Measurements from ENCODE around the gene CHRNB1. TPM values are rescaled to one million over a fixed set of nuclear protein-coding genes. Genes with fewer than 3 reads are reported as not detected.
"Not testable (repeated sequence)": the region's sequence is repeated elsewhere in the genome, so short reads cannot be mapped to it uniquely, and the experiment has no call there.

The CHRNB1 gene
- total RNA-seq, 2 experiments from 2014 or later = 7.2 to 7.8 TPM

DNA sequence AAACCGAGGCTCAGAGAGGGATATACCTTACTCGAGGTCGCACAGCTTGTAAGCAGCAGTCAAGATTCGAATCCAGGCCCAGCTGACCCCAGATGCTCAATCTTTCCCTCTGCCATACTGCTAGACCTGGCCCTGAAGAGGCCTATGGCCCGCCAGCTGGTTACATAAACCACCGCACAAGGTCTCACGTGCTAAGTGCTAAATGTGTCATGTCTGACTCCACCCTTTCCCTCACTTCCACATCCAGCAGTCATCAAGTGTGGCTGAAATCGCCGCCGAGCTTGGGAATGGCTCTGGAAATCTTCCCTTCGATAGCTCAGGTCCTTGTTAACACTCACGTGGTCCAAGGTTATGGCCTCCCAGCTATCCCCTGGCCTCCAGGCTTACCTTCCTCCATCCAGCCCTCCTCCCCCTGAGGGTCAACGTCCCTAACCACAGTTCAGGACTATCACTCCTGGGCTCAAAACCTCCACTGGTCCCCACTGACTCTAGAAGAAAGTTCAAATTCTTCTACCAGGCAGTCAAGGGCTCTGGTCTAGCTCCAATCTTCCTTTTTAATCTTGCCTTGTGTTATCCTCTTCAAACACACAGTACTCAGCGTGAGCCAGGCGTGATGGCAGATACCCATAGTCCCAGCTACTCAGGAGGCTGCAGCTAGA is 31.0 kb downstream of the CHRNB1 start:
- ChIA-PET POLR2A (interaction anchor here (1.0 to 1.2 kb wide), 3 partner anchors 9 to 35 kb away, joined by 3 to 5 read pairs (median 4); no protein-coding TSS in a partner anchor), CTCF (interaction anchor here (1.2 to 1.4 kb wide), 2 partner anchors 9 to 39 kb away, joined by 4 to 7 read pairs; no protein-coding TSS in a partner anchor)

- ChIA-PET POLR2A (interaction anchor here (1.0 to 1.2 kb wide), 3 partner anchors 9 to 35 kb away, joined by 3 to 5 read pairs (median 4); no protein-coding TSS in a partner anchor), CTCF (interaction anchor here (1.2 to 3.0 kb wide), 3 partner anchors 10 to 40 kb away, joined by 4 to 11 read pairs (median 7); no protein-coding TSS in a partner anchor)
Measured at GRCh38 chr17:7476494-7476893, 31.6 kb downstream of the CHRNB1 start.

- CTCF ChIA-PET = interaction anchor here (3.0 kb wide), 1 partner anchor 40 kb away, joined by 11 read pairs; no protein-coding TSS in a partner anchor
- POLR2A ChIA-PET = interaction anchor here (1.1 to 1.2 kb wide), 2 partner anchors 28 to 36 kb away, joined by 4 to 5 read pairs; no protein-coding TSS in a partner anchor
Measured at GRCh38 chr17:7476951-7477350, 32.1 kb downstream of the CHRNB1 start.

GRCh38 chr17:7477392-7478275 is 32.8 kb downstream of the CHRNB1 start:
- ChIA-PET POLR2A (no interaction called here), CTCF (interaction anchor here (3.0 kb wide), 1 partner anchor 41 kb away, joined by 11 read pairs; no protein-coding TSS in a partner anchor)

DNA sequence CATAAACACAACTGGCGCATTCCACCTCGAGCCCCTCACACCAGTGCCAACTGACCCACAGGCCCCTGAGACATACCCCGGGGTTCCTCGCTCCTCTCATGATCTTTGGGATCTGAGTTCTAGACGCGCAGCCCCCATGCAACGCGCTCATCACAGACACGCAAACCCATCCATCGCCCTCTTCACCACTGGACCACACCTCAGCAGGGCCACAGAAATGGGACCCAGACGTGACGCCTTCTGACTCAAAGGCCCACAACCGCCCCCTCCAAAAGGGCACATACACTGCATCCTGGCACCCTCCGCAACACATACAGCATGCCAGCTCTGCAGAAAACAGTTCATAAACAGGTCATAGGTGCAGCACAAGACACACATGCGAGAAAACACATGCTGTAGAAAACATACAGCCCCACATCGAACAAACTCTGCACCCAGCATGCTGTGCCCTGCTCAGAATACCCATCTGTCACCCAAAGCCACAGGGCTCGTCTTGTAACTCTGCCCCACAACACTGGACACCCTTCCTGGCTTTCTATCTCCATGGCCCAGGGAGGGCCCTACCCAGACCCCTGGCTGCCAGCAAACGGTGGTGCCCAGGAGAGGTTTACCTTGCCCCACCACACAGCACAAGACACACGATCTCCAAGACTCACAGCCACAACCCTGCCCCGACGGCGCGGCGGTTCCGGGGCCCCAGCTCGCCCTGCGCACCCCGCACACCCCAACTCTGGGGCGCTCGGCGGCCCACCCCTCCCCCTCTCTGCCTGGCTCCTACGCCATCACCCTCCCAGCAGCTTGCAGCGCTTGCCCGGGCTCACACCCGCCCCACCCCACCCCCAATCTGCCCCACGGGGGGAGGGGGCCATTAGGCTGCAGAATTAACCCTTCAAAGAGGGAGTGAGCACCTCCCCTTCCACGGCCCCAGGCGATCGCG is 33.7 kb downstream of the CHRNB1 start:
- CTCF ChIA-PET = interaction anchor here (0.5 to 3.0 kb wide), 4 partner anchors 42 to 616 kb away, joined by 3 to 11 read pairs (median 4); no protein-coding TSS in a partner anchor
- POLR2A ChIA-PET = interaction anchor here (0.5 to 1.2 kb wide), 4 partner anchors 22 to 768 kb away, joined by 3 to 6 read pairs (median 5); partner anchors contain the start of gene PLSCR3

DNA sequence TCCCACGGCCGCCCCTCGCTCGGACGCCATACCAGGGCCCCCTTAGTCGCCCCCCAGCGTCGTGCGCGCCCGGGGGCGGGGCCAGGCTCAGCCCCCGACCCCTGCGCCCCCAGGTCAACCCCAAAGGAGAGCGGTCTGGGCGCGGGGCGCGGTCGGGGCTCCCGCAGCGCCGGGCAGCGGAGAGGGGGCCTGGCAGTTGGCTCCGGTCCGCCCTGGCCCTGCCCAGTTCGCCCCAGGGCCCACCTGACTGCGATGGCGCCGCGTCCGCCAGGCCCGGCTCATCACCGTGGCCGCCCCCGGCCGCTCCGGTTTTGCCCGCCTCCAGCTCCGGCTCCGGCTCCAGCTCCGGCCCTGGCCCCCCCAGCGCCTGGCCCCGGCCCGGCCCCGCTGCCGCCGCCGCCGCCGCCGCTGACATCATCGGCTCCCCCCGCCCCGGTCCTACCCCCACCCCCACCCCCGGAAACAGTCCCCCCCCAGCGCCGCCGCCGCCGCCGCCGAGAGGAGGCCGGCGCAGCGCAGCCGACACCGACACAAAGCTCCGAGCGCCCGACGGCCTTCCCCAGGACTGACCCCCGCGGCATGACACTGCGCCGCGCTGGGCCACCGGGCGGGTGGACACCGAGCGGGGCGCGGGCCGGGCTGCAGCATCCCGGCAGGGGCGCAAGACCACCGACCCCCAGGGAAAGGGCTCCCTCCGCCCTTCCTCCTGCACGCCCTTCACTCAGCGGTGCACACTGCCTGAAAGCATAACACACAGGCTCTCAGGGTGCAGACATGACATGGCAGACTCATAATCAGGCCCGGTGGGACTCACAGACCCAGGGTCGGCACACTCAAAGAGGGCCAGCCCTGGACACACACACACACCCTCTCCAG is 34.6 kb downstream of the CHRNB1 start, which contains the start of gene ZBTB4:
TSS of gene ZBTB4 (minus strand) at position 419 of the 876 bp plus-strand sequence. CDS start 12,830 bp downstream, outside the sequence.
- ChIA-PET CTCF (interaction anchor here (0.6 to 3.0 kb wide), 8 partner anchors 17 to 130 kb away, joined by 3 to 11 read pairs (median 4); no protein-coding TSS in a partner anchor), POLR2A (interaction anchor here (0.5 to 1.4 kb wide), 7 partner anchors 23 to 767 kb away, joined by 3 to 6 read pairs (median 4); partner anchors contain the start of genes MPDU1 and PLSCR3)

- CTCF ChIA-PET = interaction anchor here (1.1 to 1.3 kb wide), 5 partner anchors 43 to 131 kb away, joined by 3 to 6 read pairs (median 4); no protein-coding TSS in a partner anchor
- POLR2A ChIA-PET = interaction anchor here (0.5 to 1.4 kb wide), 4 partner anchors 24 to 104 kb away, joined by 3 to 5 read pairs (median 4); partner anchors contain the start of gene MPDU1
Measured at GRCh38 chr17:7480089-7480384, 35.2 kb downstream of the CHRNB1 start.

- POLR2A ChIA-PET = not testable (repeated sequence)
- CTCF ChIA-PET = interaction anchor here (0.5 to 0.9 kb wide), 5 partner anchors 42 to 141 kb away, joined by 3 to 4 read pairs (median 3); no protein-coding TSS in a partner anchor
Measured at GRCh38 chr17:7481275-7481674, 36.4 kb downstream of the CHRNB1 start, which contains the start of gene SLC35G6. Gene SLC35G6, plus strand, starts transcription at chr17:7481446. Its CDS starts 71 bp downstream, at chr17:7481517.

GRCh38 chr17:7481842-7482741 is 37.2 kb downstream of the CHRNB1 start:
- POLR2A ChIA-PET = not testable (repeated sequence)
- CTCF ChIA-PET = interaction anchor here (0.5 to 2.0 kb wide), 6 partner anchors 41 to 140 kb away, joined by 3 to 10 read pairs (median 3); partner anchors contain the start of gene TMEM102

GRCh38 chr17:7482742-7483088 is 37.9 kb downstream of the CHRNB1 start:
- POLR2A ChIA-PET = not testable (repeated sequence)
- CTCF ChIA-PET = interaction anchor here (0.6 to 2.0 kb wide), 2 partner anchors 42 to 47 kb away, joined by 3 to 10 read pairs; partner anchors contain the start of gene TMEM102

DNA sequence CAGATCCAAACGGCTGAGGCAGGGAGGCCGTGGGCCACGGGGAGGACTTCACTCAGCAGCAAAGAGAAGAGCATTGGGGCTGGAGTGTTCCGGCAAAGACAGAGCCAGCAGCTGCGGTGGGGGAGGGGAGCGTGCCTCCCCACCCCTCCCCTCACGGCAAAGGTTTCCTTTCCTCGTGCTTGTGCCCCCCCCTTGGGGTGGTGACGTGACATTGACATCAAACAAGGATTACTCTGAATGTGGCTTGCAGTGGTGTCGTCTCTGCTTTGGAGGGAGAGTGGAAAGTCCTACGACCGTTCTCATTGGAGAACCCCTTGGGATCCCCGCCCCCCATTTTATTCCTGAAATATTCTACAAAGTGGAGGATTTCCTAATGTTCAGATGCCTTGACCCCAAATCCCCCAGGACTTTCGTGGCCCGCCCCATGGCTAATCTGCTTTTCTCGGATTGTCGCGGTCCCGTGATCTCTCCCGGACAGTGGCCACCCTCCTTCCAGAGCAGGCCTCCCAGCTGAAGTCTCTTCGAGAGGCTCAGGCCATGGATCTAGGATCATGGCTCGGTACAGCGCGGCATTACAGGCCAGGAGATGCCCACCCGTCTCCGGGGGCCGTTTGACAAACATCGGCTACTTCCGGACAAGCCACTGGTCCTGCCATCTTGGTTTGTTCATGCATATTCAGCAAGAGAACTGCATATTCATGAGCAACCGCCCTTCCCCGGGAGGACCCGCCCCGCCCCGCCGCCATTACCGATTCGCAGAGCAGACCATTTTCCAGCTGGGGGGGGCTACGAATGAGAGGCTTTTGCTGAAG is 38.6 kb downstream of the CHRNB1 start:
- ChIA-PET POLR2A (interaction anchor here (0.6 to 2.0 kb wide), 9 partner anchors 28 to 204 kb away, joined by 3 to 10 read pairs (median 4); partner anchors contain the start of genes MPDU1, PLSCR3, TMEM102 and TMEM256), CTCF (interaction anchor here (0.6 to 2.0 kb wide), 3 partner anchors 42 to 77 kb away, joined by 3 to 10 read pairs (median 9); partner anchors contain the start of gene TMEM102)

GRCh38 chr17:7484067-7484918 is 39.4 kb downstream of the CHRNB1 start, which contains the start of gene POLR2A:
Gene POLR2A, plus strand, starts transcription at chr17:7484366.
- ChIA-PET POLR2A (interaction anchor here (0.6 to 2.0 kb wide), 11 partner anchors 29 to 221 kb away, joined by 3 to 10 read pairs (median 3); partner anchors contain the start of genes MPDU1, PLSCR3, TMEM102 and TMEM256), CTCF (interaction anchor here (1.2 to 2.0 kb wide), 4 partner anchors 10 to 76 kb away, joined by 4 to 10 read pairs (median 7); partner anchors contain the start of gene TMEM102)

DNA sequence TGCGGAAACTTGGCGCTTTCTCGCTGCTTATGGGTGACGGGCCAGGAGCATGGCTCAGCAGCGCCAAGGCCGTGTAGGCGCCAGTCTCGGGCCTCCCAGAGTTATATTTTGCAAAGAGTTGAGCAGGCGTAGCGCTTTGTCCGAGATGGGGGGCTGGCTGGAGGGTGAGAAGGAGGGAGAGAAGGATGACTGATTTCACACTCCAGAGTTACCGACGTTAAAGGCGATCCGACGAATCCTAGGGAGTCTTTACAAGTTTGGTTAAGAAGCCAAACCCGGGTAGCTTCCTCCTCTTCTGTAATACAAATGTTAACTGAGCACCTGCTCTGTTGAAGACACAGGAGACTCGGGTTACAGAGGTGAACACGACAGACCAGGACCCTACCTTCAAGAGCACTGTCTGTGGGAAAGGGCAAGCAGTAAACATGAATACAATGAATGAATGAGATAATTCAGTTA is 40.1 kb downstream of the CHRNB1 start:
- ChIA-PET POLR2A (interaction anchor here (0.6 to 2.0 kb wide), 13 partner anchors 9 to 221 kb away, joined by 3 to 10 read pairs (median 4); partner anchors contain the start of genes MPDU1, PLSCR3, TMEM102 and TMEM256), CTCF (interaction anchor here (0.6 to 1.6 kb wide), 6 partner anchors 9 to 585 kb away, joined by 3 to 9 read pairs (median 4); partner anchors contain the start of gene KCTD11)
